GM19463 (cell line): ENCODE results near the gene CLDN25.

Experiments
- ATAC-seq: cut with Tn5 transposase; IDR thresholded peaks from one replicate; pipeline ENCODE4 v1.9.1; 2021; ENCODE audit warnings: mild to moderate bottlenecking, moderate library complexity; ENCODE audit not compliant: unreplicated experiment

CLDN25 gene

GRCh38 chr11:113806406-113806805 lies 26.8 kb downstream of the CLDN25 start:
- no peak for ATAC-seq

- ATAC-seq, result no peak
These were observed 29.3 kb downstream of the CLDN25 start for GRCh38 chr11:113808931-113809330.

- ATAC-seq, result no peak
These were observed 34.6 kb downstream of the CLDN25 start for GRCh38 chr11:113814181-113814580.

- no peak for ATAC-seq
These were observed 37.6 kb downstream of the CLDN25 start for GRCh38 chr11:113817162-113817561.

DNA sequence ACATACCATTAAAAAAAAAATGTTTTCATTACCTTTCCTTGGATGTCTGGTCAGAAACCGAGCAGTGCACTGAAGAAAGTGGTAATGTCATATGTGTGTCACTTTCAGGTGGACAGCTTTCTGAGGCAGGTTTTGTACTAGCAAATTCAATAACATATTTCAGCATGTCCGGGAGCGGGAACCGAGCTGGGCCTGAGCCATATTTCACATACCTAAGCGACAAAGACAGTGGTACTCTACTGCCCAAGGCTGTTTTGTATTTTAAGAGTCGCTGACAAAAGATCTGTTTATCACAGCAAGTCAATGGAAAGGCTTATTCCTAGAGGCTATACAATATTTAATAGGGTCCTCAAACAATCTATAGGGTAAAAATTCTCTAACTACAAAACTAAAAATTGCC lies 38.0 kb downstream of the CLDN25 start:
- ATAC-seq, result no peak

DNA sequence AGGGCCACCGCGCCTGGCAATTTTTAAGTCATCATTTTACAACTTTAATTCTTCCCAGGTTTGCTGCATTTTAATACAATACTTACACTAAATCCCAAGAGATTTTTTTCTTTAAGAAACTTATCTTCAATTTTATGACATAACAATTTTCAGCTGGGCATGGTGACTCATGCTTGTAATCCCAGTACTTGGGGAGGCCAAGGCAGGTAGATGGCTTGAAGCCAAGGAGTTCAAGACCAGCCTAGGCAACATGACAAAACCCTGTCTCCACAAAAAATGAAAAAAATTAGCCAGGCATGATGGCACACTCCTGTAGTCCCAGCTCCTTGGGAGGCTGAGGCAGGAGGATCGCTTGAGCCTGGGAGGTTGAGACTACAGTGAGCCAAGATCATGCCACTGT lies 38.8 kb downstream of the CLDN25 start:
- no peak for ATAC-seq

DNA sequence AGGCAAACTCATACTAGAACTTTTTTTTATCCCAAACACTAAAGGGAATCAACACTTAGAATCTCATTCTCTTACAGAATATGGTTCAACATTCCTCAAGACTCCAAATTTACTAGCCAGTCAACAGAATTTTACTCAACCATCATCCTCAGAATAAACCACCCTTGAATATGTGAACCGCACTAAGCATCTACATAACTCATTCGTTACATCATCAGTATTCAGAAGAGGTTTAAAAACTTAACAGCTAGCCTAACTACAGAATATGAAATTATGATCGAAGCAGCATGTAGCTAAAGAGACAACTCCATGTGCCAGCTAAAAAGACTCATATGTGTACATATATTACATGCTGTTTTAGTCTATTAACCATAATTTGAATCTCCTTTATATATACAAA lies 47.9 kb downstream of the CLDN25 start:
- ATAC-seq, result no peak

DNA sequence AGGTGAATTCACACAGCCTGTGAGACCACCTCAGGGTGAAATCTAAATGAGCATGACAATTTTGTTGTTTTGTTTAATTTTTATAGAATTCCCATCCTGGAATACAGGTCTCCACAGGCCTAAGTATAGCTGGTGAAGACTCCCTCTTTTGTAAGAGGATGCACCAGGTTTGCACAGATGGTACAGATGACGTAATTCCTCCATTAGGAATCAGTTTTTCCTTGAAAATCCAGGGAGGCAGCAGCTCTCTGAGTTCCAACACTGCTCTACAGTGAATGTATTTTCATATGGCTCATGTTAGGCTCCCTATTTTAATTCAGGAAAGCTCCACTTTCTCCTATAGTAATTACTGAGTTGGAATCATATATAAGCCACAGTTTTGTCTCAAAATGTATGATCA lies 48.6 kb downstream of the CLDN25 start:
- no peak for ATAC-seq

GRCh38 chr11:113829751-113830150 lies 50.2 kb downstream of the CLDN25 start:
- ATAC-seq, result no peak
